Measurements from ENCODE around the gene SLCO3A1. TPM values are rescaled to one million over a fixed set of nuclear protein-coding genes. Genes with fewer than 3 reads are reported as not detected.

The SLCO3A1 gene
- total RNA-seq, 4 donors from 2014 or later, result 4.4 to 66.2 (median 5.1) TPM

GRCh38 chr15:92111751-92112150 is 258.2 kb downstream of the SLCO3A1 start:
- Histone ChIP-seq H3K27me3 (no peaks in the 10 kb centered on the region), H3K4me1 (no peaks in the 10 kb centered on the region), H3K4me3 (no peak overlapping the region), H3K27ac (no peak overlapping the region), H3K36me3 (no peaks in the 10 kb centered on the region), H3K9me3 (no peaks in the 10 kb centered on the region)
- TF ChIP-seq EP300 (IDR thresholded peaks at IDR 0.05; ENCODE audit: low read depth), result no peak
- TF ChIP-seq POLR2AphosphoS5 (IDR thresholded peaks at IDR 0.05), result no peak
- no peak for TF ChIP-seq POLR2A (IDR thresholded peaks at IDR 0.05)
- TF ChIP-seq, protein P1, sequence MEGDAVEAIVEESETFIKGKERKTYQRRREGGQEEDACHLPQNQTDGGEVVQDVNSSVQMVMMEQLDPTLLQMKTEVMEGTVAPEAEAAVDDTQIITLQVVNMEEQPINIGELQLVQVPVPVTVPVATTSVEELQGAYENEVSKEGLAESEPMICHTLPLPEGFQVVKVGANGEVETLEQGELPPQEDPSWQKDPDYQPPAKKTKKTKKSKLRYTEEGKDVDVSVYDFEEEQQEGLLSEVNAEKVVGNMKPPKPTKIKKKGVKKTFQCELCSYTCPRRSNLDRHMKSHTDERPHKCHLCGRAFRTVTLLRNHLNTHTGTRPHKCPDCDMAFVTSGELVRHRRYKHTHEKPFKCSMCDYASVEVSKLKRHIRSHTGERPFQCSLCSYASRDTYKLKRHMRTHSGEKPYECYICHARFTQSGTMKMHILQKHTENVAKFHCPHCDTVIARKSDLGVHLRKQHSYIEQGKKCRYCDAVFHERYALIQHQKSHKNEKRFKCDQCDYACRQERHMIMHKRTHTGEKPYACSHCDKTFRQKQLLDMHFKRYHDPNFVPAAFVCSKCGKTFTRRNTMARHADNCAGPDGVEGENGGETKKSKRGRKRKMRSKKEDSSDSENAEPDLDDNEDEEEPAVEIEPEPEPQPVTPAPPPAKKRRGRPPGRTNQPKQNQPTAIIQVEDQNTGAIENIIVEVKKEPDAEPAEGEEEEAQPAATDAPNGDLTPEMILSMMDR (IDR thresholded peaks at IDR 0.05), result no peak
- 87% methylated on average over 1 of the region's 1 CpG; no CpG with 5 or more reads in 1 of the 2 donors for WGBS, 2 donors (ENCODE audit: low coverage in 1 of 2)
- intact Hi-C loops (cut with DNase I; ENCODE audit: low total_unique reads) (no loop called here), in situ Hi-C loops (cut with MboI; ENCODE audit: low pct_ligation_motif_present in 1 of 4, low pct_unique_long_range_greater_than_20kb in 1 of 4, low sequenced_read_pairs in 3 of 4) (loop anchor here in 2 of 4 donors (10.0 to 25.0 kb wide), 2 partner anchors 103 to 601 kb away; no protein-coding TSS in a partner anchor)
- DNase-seq, result no peak

DNA sequence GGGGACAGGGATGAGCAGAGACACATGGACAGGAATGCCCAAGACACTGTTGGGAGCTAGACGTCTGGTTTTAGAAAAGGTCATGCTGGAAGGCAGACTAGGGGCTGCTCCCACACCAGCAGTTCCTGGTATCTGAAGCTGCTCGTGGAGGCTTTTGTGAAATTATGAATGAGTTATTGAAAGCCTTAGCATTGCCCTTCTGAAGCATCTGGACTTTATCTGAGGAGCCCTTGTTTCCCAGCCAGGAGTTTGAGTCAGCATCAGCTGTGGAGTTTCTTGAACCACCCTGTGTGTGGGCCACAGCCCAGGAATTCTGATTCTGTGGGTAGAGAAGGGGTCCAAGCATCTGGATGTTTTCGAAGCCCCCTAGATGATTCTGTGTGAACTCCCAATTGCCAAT is 258.7 kb downstream of the SLCO3A1 start:
- no peaks in the 10 kb centered on the region for H3K4me1 ChIP-seq
- H3K4me3 ChIP-seq, result no peak overlapping the region
- no peaks in the 10 kb centered on the region for H3K36me3 ChIP-seq
- no peak for DNase-seq
- TF ChIP-seq EP300 (IDR thresholded peaks at IDR 0.05; ENCODE audit: low read depth) (no peak), POLR2AphosphoS5 (IDR thresholded peaks at IDR 0.05) (no peak), POLR2A (IDR thresholded peaks at IDR 0.05) (no peak)
- TF ChIP-seq, protein P1 (IDR thresholded peaks at IDR 0.05), result no peak
- no peaks in the 10 kb centered on the region for H3K27me3 ChIP-seq
- in situ Hi-C loops (cut with MboI; ENCODE audit: low pct_ligation_motif_present in 1 of 4, low pct_unique_long_range_greater_than_20kb in 1 of 4, low sequenced_read_pairs in 3 of 4) (loop anchor here in 2 of 4 donors (10.0 to 25.0 kb wide), 2 partner anchors 103 to 600 kb away; no protein-coding TSS in a partner anchor), intact Hi-C loops (cut with DNase I; ENCODE audit: low total_unique reads) (no loop called here)
- no peak overlapping the region for H3K27ac ChIP-seq
- 55 to 90% methylated on average over 2 to 3 of the region's 3 CpGs for WGBS, 2 donors (ENCODE audit: low coverage in 1 of 2)
- H3K9me3 ChIP-seq, result no peaks in the 10 kb centered on the region

GRCh38 chr15:92112711-92113110 is 259.2 kb downstream of the SLCO3A1 start:
- H3K27ac ChIP-seq, result no peak overlapping the region
- no peaks in the 10 kb centered on the region for H3K36me3 ChIP-seq
- no peaks in the 10 kb centered on the region for H3K27me3 ChIP-seq
- intact Hi-C loops (cut with DNase I; ENCODE audit: low total_unique reads), result no loop called here
- no peaks in the 10 kb centered on the region for H3K9me3 ChIP-seq
- DNase-seq, result no peak
- TF ChIP-seq EP300 (IDR thresholded peaks at IDR 0.05; ENCODE audit: low read depth) (no peak), POLR2A (IDR thresholded peaks at IDR 0.05) (no peak), POLR2AphosphoS5 (IDR thresholded peaks at IDR 0.05) (no peak)
- TF ChIP-seq, protein P1 (IDR thresholded peaks at IDR 0.05), result no peak
- H3K4me1 ChIP-seq, result no peaks in the 10 kb centered on the region
- no peak overlapping the region for H3K4me3 ChIP-seq
- in situ Hi-C loops (cut with MboI; ENCODE audit: low pct_ligation_motif_present in 1 of 4, low pct_unique_long_range_greater_than_20kb in 1 of 4, low sequenced_read_pairs in 3 of 4), result loop anchor here in 2 of 4 donors (10.0 to 25.0 kb wide), 2 partner anchors 102 to 600 kb away; no protein-coding TSS in a partner anchor
- 97% methylated on average over 3 of the region's 3 CpGs; no CpG with 5 or more reads in 1 of the 2 donors for WGBS, 2 donors (ENCODE audit: low coverage in 1 of 2)

GRCh38 chr15:92113832-92114231 is 260.3 kb downstream of the SLCO3A1 start:
- TF ChIP-seq, protein P1 (IDR thresholded peaks at IDR 0.05), result no peak
- TF ChIP-seq POLR2AphosphoS5 (IDR thresholded peaks at IDR 0.05), result no peak
- TF ChIP-seq EP300 (IDR thresholded peaks at IDR 0.05; ENCODE audit: low read depth), result no peak
- in situ Hi-C loops (cut with MboI; ENCODE audit: low pct_ligation_motif_present in 1 of 4, low pct_unique_long_range_greater_than_20kb in 1 of 4, low sequenced_read_pairs in 3 of 4), result loop anchor here in 2 of 4 donors (10.0 to 25.0 kb wide), 2 partner anchors 101 to 598 kb away; no protein-coding TSS in a partner anchor
- DNase-seq, result no peak
- H3K4me1 ChIP-seq, result peaks cover 0 to 9% (median 0%) of the 10 kb centered on the region in 4 donors
- intact Hi-C loops (cut with DNase I; ENCODE audit: low total_unique reads), result no loop called here
- H3K36me3 ChIP-seq, result no peaks in the 10 kb centered on the region
- H3K9me3 ChIP-seq, result no peaks in the 10 kb centered on the region
- no peak overlapping the region for H3K27ac ChIP-seq
- WGBS, 2 donors (ENCODE audit: low coverage in 1 of 2), result 77% methylated on average over 3 of the region's 3 CpGs; no CpG with 5 or more reads in 1 of the 2 donors
- H3K4me3 ChIP-seq, result no peak overlapping the region
- no peaks in the 10 kb centered on the region for H3K27me3 ChIP-seq

Data from transverse colon (tissue), 4 donors.